HepG2 (cell line): ENCODE measurements around the gene EDNRA.

Experiments
- CTCF ChIP-seq: sonication (generic); formaldehyde crosslinking; IDR thresholded peaks from 2 replicates; pipeline ENCODE4 v1.5.0; 2020; ENCODE audit warnings: mild to moderate bottlenecking, missing genetic modification reagents, moderate library complexity
- EP300 ChIP-seq, 3 experiments: sonication (generic) in 1 of 3; formaldehyde crosslinking in 1 of 3; IDR thresholded peaks; 2 replicates each; pipeline versions ENCODE4 v1.5.1 to v1.6.1; 2011 to 2020; ENCODE audit warnings: low read depth in 2 of 3, low read length in 2 of 3, borderline replicate concordance in 1 of 3, improper control_type of control experiment in 1 of 3, mild to moderate bottlenecking in 1 of 3, missing genetic modification reagents in 1 of 3, moderate library complexity in 1 of 3
- ZFP91 ChIP-seq: sonication (generic); formaldehyde crosslinking; IDR thresholded peaks from 2 replicates; pipeline ENCODE4 v1.9.0; 2022; ENCODE audit warnings: missing genetic modification reagents, mild to moderate bottlenecking, borderline replicate concordance
- ZNF44 ChIP-seq: sonication (generic); formaldehyde crosslinking; IDR thresholded peaks from 2 replicates; pipeline ENCODE4 v1.5.1; 2020; ENCODE audit warnings: mild to moderate bottlenecking, missing genetic modification reagents

GRCh38 chr4:147532896-147533295 lies 52.0 kb downstream of the EDNRA start:
- no peak for TF ChIP-seq ZNF44
- TF ChIP-seq ZFP91 (CRISPR knock-in tag) = no peak
- TF ChIP-seq EP300 (IDR thresholded peaks at IDR 0.05; ENCODE audit: low read depth in 2 of 2, low read length in 2 of 2) = no peak
- TF ChIP-seq EP300 (CRISPR knock-in tag; IDR thresholded peaks at IDR 0.05; ENCODE audit: borderline replicate concordance) = no peak
- no peak for TF ChIP-seq CTCF (CRISPR knock-in tag)
